Tongue (tissue), 2 donors: ENCODE data around the gene KIR3DL2. TPM values are rescaled to one million over a fixed set of nuclear protein-coding genes. Genes with fewer than 3 reads are reported as not detected.
"Not testable (repeated sequence)": the region's sequence is repeated elsewhere in the genome, so short reads cannot be mapped to it uniquely, and the experiment has no call there.

Experiments used
- DNase-seq: peaks from one replicate; pipeline ENCODE4 v3.0.0-alpha.2; 2015
- total RNA-seq: library from RNA; depleted of rRNA; stranded (reverse); fragments of >200 nt; gene quantifications from one replicate; pipeline ENCODE4 v1.2.3, GENCODE V29; 2014

KIR3DL2 gene
- total RNA-seq, 1 donor from 2014 or later: not detected

GRCh38 chr19:54871696-54872095 lies 21.5 kb downstream of the KIR3DL2 start:
- no peak for DNase-seq

GRCh38 chr19:54873990-54874389 lies 23.7 kb downstream of the KIR3DL2 start, which contains the start of gene FCAR:
Gene FCAR (plus strand): TSS chr19:54874235. CDS start chr19:54874290, 55 bp downstream.
- DNase-seq: no peak

- DNase-seq: no peak
These were observed 25.3 kb downstream of the KIR3DL2 start for GRCh38 chr19:54875506-54875905.

- no peak for DNase-seq
These were observed 27.2 kb downstream of the KIR3DL2 start for GRCh38 chr19:54877471-54877870.

GRCh38 chr19:54881884-54882283 lies 31.6 kb downstream of the KIR3DL2 start:
- DNase-seq: no peak

- DNase-seq: no peak
These were observed 32.5 kb downstream of the KIR3DL2 start for GRCh38 chr19:54882758-54883157.

GRCh38 chr19:54883228-54883627 lies 33.0 kb downstream of the KIR3DL2 start:
- DNase-seq: no peak

- DNase-seq: no peak
These were observed 38.0 kb downstream of the KIR3DL2 start for GRCh38 chr19:54888239-54888638.

- no peak for DNase-seq
These were observed 39.3 kb downstream of the KIR3DL2 start for GRCh38 chr19:54889566-54889965.

- DNase-seq: no peak
These were observed 43.2 kb downstream of the KIR3DL2 start for GRCh38 chr19:54893406-54893805.

GRCh38 chr19:54894106-54894505 lies 43.9 kb downstream of the KIR3DL2 start:
- not testable (repeated sequence) for DNase-seq

GRCh38 chr19:54896036-54896435 lies 45.8 kb downstream of the KIR3DL2 start:
- no peak for DNase-seq

GRCh38 chr19:54898685-54899084 lies 48.4 kb downstream of the KIR3DL2 start:
- not testable (repeated sequence) for DNase-seq

- DNase-seq: not testable (repeated sequence)
These were observed 49.4 kb downstream of the KIR3DL2 start for GRCh38 chr19:54899646-54900045.

GRCh38 chr19:54901153-54901552 lies 50.9 kb downstream of the KIR3DL2 start:
- DNase-seq: not testable (repeated sequence)

- DNase-seq: no peak
These were observed 51.8 kb downstream of the KIR3DL2 start for GRCh38 chr19:54902061-54902460.

- no peak for DNase-seq
These were observed 53.1 kb downstream of the KIR3DL2 start for GRCh38 chr19:54903303-54903702.

GRCh38 chr19:54904261-54904660 lies 54.0 kb downstream of the KIR3DL2 start:
- DNase-seq: not testable (repeated sequence)

GRCh38 chr19:54905421-54905802 lies 55.2 kb downstream of the KIR3DL2 start:
- DNase-seq: no peak

- no peak for DNase-seq
These were observed 55.7 kb downstream of the KIR3DL2 start, which contains the start of gene NCR1 for GRCh38 chr19:54905803-54906511. Gene NCR1 (plus strand): TSS chr19:54906148. CDS start chr19:54906188, 40 bp downstream.

- no peak for DNase-seq
These were observed 56.6 kb downstream of the KIR3DL2 start for GRCh38 chr19:54906819-54907218.

GRCh38 chr19:54907899-54908298 lies 57.7 kb downstream of the KIR3DL2 start:
- not testable (repeated sequence) for DNase-seq
